NCI-H128 (cell line): ENCODE data around the gene NXN.

Experiments
- DNase-seq: peaks from one replicate; lab custom pipeline; 2025; ENCODE audit not compliant: unreplicated experiment; lab: John Stamatoyannopoulos, UW

Gene NXN

DNA sequence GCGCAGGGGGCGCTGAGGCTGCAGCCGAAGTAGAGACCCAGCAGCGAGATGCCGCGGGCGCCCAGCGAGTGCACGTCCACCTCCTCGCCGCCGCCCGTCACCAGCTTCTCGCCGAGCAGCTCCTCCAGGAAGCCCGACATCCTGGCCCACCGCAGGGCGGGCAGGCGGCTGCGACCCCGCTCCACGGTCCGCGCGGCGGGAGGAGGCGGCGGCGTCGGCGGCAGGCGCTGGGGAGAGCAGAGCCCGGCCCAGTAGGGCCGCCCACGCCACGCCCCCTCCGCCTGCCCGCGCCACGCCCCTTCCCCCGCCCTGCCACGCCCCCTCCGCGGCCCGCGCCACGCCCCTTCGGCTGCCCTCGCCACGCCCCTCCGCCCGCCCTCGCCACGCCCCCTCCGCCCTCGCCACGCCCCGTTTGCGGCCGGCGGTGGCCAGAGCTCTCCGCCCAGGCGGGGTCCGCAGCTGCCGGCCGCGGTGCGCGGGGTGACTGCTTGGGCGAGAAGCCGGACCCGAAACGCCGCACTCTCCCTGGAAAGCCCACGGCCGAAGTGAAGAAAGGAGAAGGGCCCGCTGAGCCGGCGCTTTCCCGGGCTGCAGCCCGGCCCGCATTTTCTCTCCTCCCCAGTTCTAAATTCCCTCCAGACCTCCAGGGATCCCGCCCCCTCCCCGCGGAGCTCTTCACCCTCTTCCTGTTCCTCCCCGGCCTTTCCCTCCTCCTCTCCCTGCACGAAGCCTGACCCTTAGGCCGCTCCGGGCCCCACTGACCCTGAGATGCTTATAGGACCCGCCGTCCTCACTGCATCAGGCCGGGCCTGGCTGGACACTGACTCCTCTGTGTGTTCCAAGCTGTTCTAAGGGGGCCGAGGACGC lies at the start of gene NXN:
NXN (minus strand) TSS at position 238 of the 867 bp plus-strand sequence.
- no peak for DNase-seq

DNA sequence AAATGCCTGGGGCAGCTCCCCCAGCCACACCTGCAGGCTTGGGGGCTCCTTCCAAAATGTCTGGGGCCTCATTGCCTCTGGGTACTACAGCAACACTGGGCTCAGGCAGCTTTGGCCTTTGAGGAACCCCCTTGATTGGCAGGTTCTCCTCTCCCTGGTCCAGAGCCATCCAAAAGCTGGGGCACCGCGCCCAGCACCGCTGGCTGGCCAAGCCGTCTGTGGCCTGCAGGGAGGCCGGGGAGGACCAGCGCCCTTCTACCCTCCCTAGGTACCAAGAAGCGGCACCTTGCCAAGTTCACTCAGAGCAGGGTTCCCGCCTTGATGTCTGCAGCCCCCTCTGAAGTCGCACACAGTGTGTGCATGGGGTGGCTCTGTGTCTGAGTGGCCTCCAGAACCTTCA lies 47.5 kb upstream of the NXN start:
- no peak for DNase-seq

DNA sequence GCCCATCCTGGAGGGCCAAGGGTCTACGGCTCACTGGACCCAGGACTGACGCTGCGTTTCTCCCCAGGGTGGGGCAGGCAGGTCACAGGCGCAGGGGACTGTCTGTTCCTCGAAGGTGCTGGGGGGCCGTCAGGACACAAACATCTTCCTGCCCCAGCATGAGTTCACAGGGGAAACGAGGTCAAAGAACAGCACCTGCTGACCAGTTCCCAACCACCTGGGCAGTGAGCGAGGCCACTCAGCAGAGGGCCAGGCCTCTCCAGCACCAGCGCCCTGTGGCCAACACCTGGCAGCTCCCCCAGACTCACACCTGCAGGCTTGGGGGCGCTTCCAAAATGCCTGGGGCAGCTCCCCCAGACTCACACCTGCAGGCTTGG lies 47.0 kb upstream of the NXN start:
- no peak for DNase-seq

DNA sequence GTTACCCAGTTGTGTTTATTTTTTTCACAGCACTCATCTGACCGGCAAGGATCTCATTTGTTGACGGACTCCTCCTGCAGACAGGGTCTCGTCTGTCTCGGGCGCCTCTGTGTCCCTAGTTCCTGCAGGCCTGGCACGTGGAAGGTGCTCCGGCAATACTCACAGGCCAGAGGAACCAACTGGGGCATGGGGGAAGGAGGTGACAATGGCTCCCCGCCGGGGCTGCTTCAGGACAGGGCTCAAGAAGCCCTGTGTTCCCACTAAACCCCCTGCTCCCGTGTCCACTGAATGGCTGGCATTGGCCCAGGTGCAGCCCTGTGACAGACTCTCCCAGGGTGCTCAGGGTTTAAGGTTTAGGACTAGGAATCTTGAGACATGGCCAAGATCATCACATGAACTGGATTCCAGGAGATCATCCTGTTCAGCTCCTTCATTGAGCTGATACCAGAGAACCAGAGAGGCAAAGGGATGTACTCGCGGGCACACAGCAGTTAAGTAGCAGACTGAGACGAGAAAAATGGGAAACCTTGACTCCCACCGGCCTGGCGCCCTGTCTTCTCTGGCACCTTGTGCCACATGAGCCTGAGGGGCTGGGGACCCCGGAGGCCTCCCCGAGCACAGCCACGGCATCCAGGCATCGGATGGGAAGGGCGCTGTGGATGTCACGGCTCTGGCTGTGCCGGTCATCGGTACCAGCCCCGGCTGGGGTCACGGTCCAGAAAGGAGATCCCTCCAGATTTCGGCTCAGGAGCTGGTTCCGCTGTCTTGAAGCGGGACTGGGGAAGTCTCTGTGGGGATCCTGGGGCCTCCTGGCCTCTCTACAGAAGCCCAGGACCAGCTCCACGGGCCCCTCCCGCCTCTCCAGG lies 46.4 kb upstream of the NXN start:
- no peak for DNase-seq

DNA sequence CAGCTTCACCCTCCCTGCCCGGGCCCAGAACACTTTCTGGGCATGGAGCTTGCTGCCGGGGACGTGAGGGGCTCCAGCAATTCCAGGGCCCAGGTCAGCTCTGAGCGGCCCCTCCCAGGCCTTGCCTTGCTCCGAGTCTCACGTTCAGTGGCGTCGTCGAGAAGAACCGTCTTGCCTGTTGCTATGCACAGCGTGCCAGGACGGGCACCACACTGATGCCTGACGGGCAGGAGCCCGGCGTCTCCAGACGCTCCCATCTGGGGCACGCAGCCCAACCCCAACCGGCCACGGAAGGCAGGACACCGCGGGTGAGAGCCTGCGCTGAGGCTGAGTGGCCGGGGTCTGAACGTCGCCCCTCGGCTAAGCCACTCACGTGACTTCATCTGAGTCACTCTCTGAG lies 44.5 kb upstream of the NXN start:
- no peak for DNase-seq

DNA sequence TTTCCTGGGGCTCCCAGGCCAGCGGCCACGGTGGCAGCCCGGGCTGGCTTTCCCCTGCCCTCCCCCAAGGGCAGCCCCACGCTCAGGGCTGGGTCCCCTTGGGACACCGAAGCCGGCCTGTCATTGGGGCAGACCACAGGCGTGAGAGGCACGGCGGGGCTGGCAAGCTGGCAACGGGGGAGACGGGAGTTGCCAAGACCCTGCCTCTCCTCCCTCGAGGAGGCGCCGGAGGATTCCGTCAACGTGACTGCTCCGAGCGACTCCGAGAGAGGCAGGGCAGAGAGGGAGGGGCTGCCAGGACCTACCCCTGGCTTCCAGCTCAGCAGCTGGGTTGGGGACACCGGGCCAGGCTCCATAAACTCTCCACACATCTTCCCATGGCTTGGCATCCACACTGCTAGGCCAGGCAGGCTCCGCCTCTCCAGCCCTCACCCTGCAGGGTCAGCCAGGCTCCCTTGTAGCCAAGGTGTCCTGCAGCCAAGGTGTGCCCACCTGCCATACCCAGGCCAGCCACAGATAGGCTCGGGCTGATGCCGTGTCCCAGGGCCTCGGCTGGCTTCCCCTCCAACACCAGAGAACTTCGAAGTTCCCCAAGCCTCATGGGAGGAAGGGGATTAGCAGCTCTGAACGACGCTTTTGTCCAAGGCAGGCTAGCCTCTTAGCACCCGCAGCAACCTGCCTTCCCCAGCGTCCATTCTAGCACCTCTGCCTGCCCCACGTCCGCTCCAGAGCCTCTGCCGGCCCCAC lies 42.9 kb upstream of the NXN start:
- no peak for DNase-seq

DNA sequence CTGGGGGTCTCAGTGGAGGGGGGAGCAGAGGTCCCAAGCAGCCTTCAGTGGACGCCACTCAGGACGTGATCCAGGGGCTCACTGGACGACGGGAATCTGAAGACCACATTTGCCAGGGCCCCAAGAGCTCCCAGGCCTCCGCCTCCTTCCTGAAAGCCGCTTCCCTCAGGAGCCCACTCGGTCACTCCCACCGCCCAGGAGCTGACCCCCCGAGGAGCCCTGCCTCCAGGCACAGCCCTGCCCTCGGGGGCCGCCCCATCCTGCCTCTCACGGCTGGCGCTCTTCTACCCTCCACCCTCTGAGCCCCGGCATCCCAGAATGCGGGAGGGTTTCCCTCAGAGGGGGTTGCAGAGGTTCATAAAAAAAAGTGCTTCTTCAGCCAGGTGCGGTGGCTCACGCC lies 41.6 kb upstream of the NXN start:
- DNase-seq, result no peak

DNA sequence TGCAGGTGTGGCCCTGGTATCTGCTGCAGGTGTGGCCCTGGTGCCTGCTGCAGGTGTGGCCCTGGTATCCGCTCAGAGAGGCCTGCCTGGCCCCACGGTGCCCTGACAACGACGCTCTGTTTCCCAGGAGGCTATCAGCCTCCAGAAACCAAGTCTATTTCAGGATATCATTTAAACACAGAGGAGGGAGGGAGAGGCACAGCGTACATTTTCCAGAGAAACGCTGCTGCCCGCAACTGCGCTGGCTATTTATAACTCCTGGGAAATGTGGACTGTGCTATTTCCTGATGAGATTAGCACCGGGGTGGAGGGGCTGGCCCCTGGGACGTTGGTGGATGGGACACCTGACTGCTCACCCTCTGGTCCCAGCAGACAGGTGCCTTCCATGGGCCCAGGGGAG lies 39.9 kb upstream of the NXN start:
- DNase-seq, result no peak

DNA sequence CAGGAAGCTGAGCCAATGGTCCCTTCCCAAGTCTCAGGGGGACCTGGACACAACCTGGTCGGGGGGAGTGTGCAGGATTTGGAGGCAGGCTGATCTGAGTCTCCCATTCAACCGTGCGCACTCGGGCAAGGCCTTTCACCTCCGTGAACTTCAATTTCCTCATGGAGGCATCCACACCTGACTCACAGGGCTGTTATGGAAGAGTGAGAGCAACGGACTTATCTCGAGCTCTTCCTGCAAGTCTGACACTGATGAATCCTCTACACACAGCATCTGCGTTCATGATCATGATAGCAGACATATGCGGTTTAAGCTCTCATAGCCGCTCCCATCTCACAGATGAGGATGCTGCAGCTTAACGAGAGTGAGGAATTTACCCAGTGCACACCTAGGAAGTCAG lies 39.0 kb upstream of the NXN start:
- DNase-seq, result no peak

DNA sequence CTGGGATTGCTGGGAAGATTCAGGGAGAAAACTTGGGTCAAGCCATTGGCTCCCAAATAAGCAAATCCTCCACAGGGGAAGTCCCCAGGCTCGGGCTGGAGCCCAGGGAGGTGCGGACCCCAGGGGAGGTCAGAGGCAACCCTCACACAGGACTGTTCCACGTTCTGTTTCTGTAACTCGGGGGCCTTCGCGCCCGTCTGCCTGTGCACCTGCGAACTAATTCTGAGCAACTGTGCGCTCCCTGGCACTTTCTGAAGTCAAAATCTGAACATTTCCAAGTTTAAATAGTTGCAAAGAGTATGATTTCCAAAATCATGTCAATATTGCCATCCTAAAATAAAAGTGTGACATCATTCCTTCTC lies 34.1 kb upstream of the NXN start:
- DNase-seq, result no peak

DNA sequence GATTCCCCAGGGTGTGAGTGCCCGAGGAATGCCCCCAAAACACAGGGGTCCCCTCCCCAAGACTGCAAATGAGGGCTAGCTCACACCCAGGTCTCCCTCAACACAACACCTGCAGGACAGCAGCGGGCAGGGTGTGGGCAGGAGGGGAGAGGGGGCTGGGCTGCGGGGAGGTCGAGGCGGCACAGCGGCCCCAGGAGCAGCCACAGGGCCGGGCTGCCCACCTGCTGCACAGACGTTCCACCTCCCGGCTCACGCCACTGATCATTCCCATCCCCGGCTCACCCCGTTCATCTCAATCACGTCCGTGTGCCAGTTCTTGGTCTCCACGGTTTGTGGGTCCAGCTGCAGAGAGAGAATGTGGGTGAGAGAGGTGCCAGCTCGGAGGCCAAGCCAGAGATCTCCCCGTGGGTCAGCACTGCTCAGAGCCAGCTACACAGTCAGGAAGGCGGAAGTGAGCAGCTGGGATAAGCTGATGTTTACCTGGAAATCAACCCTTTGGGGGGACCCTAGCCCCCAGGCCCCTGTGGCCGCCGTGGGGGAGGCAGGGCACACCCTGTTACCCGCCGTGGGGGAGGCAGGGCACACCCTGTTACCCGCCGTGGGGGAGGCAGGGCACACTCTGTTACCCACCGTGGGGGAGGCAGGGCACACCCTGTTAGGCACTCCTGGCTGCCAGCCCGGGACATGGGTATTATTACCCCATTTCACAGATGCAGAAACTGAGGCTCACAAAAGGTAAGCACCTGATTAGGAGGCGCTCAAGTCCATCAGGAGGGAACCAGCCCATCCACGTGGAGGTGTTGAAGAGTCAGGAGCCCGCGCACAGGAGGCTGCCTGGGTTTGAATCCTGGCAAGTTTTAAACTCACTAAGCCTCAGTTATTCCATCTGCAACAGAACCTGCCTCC lies 33.5 kb upstream of the NXN start:
- DNase-seq, result no peak

DNA sequence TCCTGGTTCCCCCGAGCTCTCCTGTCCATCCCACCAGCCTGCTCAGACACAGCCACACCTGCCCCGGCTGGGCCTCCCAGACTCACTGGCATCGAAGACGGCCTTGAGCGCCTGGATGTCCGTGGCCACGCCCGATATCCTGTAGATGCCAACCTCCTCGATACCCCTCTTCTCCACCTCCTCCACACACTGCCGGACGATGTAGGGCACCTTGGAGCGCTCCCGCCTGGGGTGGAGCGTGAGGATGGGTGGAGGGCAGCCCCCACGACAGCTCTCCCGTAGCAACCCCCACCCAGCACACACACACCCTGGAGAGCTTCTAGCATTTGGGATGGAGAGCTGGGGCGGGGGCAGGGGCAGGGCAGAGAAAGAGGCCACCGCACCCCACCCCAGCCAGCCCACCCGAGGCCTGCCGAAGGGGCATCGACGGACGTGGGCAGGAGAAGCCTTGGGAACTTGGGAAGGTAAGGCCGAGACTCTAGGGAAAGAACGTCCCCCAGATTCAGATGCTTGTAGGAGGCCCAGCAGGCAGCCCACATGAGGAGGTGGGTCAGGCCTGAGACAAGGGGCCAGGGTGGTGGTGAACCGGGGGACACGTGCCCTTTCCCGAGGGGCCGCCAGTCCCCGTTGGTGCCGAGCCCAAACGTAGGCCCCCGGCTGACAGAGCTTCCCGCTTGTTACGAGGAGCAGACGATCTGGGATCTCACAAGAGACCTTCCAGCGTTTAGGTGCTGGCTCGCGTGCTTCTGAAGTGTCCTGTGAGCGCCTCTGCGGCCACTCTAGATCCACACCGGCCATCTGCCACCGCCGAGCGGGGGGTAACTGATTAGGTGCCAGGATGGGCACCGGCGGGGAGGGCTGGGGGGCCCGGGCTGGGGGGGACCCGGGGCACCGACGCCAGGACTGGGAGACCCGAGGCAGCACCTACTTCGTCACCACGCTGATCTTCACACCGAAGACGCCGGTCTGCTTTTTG lies 32.5 kb upstream of the NXN start:
- no peak for DNase-seq

DNA sequence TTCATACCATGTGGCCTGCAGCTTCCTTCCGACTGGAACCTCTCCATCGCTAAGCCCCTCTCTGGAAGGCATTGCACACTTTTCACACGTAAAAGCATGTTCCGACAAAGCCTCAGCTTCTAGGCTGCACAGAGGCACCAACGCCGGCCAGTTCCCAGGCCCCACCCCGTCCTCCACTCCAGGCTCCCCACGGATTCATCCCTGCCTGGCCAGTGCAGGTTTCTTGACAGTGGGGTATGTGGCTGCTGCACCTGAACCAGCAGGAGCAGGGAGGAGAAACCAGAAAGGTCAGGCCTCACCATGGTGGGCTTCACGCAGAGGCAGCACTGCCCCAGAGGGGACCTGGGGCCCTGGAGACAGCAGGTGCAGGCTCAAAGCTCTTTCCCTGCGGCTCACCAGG lies 31.6 kb upstream of the NXN start:
- DNase-seq, result no peak

DNA sequence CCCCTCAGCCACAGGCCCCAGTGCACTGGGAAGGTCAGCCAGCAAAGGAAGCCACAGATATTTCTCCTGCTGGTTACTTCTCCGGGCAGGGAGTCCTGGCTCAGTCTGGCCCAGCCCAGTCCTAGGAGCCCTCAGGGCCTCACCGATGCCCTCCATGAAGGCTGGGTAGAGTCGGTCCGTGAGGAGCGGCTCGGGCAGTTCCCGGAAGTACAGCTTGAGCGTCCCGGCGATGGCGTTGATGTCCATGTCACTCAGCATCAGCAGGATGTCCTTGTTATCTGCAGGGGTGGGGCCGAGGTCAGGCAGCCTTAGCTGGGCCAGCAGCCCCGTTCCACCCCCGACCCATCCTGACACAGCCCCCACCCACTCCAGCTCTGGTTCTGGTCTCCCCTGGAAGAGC lies 31.0 kb upstream of the NXN start:
- no peak for DNase-seq

DNA sequence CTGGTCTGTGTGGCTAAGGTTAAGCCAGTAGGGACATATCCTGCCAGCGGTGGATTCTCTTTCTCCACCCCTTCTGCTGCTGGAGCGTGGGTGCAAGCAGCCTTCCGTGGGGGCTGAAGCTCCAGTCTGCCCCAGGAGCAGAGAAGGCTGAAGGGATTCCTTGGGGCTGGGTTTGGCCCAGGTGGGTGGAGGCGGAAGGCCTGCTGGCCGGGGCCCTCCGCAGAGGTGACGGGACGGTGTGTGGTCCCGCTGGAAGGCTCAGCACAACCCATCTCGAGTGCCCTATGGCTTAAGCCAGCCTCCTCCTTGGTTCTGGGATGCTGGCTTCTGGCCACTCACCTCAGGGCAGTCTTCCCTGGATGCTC lies 30.5 kb upstream of the NXN start:
- DNase-seq, result no peak

DNA sequence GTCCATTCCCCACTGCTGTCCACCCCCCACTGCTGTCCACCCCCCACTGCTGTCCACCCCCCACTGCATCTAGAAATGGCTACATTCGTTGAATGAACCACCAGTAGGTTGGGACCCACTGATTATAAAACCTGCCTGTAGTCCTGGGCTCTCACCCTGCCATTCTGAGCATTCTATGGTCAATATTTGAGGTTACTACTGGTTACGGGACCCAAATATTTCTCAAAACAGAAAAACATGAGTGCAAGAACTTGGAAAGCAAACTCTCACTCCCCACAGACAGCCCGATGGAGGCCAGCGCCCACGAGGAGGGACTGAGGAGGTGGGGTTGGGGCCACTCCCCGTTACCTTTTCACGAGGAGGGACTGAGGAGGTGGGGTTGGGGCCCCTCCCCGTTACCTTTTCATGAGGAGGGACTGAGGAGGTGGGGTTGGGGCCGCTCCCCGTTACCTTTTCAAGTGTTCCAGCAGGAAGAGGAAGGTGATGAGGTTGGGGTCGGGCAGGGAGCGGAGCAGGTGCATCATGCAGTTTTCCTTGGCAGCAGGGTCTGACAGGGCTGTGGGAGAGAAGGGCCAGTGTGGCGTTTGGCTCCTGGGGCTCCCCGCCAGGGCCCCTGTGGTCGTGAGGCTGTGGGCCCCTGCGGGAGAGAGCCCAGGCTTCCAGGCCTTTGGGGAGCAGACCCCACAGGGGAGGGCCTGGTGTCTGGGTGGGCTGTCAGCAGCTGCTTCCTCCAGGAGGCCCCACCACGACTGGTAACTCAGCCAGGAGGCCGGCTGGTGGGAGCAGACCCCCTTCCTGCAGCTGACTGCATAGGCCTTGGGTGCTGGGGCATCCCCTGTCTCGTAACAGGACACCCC lies 29.9 kb upstream of the NXN start:
- no peak for DNase-seq

DNA sequence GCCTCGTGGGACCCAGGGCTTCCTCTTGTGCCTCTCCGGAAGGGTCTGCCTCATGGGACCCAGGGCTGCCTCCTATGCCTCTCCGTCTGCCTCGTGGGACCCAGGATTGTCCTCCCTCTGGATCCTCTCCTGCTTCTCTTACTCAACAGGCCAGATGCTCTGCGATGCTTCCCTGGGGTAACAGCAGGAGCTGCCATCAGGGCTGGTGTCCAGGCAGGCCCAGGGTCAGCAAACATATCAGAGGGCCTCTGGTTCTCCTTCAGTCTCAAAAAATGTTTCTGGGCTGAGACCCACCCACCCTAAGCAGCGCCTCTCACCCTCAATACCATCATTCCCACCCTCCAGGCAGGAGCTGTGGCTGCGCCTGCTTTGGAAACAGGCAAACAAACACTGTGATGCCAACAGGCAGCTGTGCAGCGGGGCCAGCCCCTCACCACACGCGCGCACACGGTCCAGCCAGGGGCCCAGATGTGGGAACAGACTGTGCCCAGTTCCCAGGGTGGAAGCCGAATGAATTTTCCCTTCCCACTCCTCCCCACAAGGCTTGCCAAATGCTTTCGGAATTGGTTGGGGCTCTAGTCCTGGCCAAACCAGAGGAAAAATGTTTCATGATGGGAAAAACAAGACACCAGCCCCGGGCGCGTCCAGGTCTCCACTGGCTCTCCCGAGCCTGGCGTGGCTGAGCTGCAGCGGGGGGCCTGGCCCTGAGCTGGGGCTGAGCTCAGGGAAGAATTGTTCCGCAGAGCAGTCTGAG lies 28.6 kb upstream of the NXN start:
- DNase-seq, result no peak
